Testis (tissue), 3 donors: ENCODE data around the gene GNPAT. TPM values are rescaled to one million over a fixed set of nuclear protein-coding genes. Genes with fewer than 3 reads are reported as not detected.

Experiments
- DNase-seq: peaks from one replicate; pipeline ENCODE4 v3.0.0-alpha.2; 2019
- H3K27ac ChIP-seq, 2 donors: fragments of 200-600 bp; sonication (generic); one replicate each; pipeline ENCODE4 v1.5.1; 2019
- H3K27me3 ChIP-seq: fragments of 200-600 bp; sonication (generic); one replicate; pipeline ENCODE4 v1.5.1; 2019
- H3K36me3 ChIP-seq: fragments of 200-600 bp; sonication (generic); one replicate; pipeline ENCODE4 v1.5.1; 2017; ENCODE audit warnings: low read depth; ENCODE audit errors: missing control alignments
- H3K4me1 ChIP-seq: fragments of 200-600 bp; sonication (generic); one replicate; pipeline ENCODE4 v1.5.1; 2019
- H3K4me3 ChIP-seq, 2 donors: fragments of 200-600 bp; sonication (generic); one replicate each; pipeline ENCODE4 v1.5.1; 2017 to 2019
- H3K9me3 ChIP-seq: fragments of 200-600 bp; sonication (generic); one replicate; pipeline ENCODE4 v1.5.1; 2017
- POLR2A ChIP-seq: fragments of 450-650 bp; IDR thresholded peaks from one replicate; pipeline ENCODE4 v1.6.1; 2017; ENCODE audit warnings: antibody characterized with exemption, mild to moderate bottlenecking, moderate library complexity
- WGBS, 2 donors: methylation state at CpG; one replicate each; pipeline ENCODE4 v1.1.5; 2018; 5-methylcytosine and 5-hydroxymethylcytosine counted together
- intact Hi-C: fragments of 100-400 bp; cut with DNase I; formaldehyde crosslinking; loops from one replicate; pipeline ENCODE4 v1.15.1; 2023; ENCODE audit warnings: low total_unique reads
- polyA plus RNA-seq: library from polyadenylated mRNA; stranded (reverse); fragments of 350-450 nt; fragmentation: Illumina TruSeq; extraction: RNeasy Lipid Tissue Mini Kit (QIAGEN cat#74804); gene quantifications from one replicate; pipeline ENCODE4 v1.2.3, GENCODE V29; 2014; ENCODE audit warnings: low read depth, low replicate concordance; ENCODE audit not compliant: insufficient read depth
- small RNA-seq, 2 donors: library from RNA; depleted of rRNA; stranded (forward); fragments of <200 nt; gene quantifications; one replicate each; pipeline ENCODE3, GENCODE V24; 2016
- total RNA-seq, 2 donors: library from RNA; depleted of rRNA; stranded (reverse); fragments of >200 nt; gene quantifications; one replicate each; pipeline ENCODE4 v1.2.3, GENCODE V29; 2016
- TF ChIP-seq, protein P1 (sequence below), 3 experiments: fragments of 450-650 bp in 2 of 3; fragments of 200-600 bp in 1 of 3; sonication (generic) in 1 of 3; IDR thresholded peaks; one replicate each; pipeline ENCODE4 v1.5.1; 2016 to 2019; ENCODE audit warnings: antibody characterized with exemption in 3 of 3, mild to moderate bottlenecking in 2 of 3, moderate library complexity in 1 of 3

Gene GNPAT
- total and polyA plus RNA-seq, 3 donors from 2014 or later: 35.0 to 71.9 (median 43.5) TPM

DNA sequence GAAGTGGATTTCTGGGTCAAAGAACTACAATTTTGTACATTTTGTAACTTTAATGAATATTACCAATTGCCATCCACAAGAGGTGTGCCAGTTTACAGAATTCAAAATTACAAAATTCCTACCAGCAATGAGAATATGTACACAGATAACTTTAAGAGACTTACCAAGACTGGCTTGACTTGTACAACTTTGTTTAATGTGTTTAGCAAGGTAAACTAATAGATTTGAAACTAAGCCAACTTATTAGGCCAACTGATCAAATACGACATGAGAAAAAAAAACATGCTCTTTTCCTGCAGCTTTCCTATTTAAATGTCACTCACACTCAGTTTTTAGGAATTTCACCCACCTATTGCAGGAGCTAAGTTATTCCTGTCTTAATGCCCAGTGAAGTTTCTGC is 85.2 kb downstream of the GNPAT start:
- TF ChIP-seq POLR2A: no peak
- TF ChIP-seq, protein P1, sequence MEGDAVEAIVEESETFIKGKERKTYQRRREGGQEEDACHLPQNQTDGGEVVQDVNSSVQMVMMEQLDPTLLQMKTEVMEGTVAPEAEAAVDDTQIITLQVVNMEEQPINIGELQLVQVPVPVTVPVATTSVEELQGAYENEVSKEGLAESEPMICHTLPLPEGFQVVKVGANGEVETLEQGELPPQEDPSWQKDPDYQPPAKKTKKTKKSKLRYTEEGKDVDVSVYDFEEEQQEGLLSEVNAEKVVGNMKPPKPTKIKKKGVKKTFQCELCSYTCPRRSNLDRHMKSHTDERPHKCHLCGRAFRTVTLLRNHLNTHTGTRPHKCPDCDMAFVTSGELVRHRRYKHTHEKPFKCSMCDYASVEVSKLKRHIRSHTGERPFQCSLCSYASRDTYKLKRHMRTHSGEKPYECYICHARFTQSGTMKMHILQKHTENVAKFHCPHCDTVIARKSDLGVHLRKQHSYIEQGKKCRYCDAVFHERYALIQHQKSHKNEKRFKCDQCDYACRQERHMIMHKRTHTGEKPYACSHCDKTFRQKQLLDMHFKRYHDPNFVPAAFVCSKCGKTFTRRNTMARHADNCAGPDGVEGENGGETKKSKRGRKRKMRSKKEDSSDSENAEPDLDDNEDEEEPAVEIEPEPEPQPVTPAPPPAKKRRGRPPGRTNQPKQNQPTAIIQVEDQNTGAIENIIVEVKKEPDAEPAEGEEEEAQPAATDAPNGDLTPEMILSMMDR (IDR thresholded peaks at IDR 0.05): no peak
- no peaks in the 10 kb centered on the region for H3K4me1 ChIP-seq
- WGBS, 2 donors: 82 to 90% methylated on average over 1 of the region's 1 CpG
- no peak overlapping the region for H3K4me3 ChIP-seq
- H3K27me3 ChIP-seq: no peaks in the 10 kb centered on the region
- H3K27ac ChIP-seq: no peak overlapping the region
- H3K9me3 ChIP-seq: no peaks in the 10 kb centered on the region
- no peak for DNase-seq
- no peaks in the 10 kb centered on the region for H3K36me3 ChIP-seq
- intact Hi-C loops: no loop called here

Small RNA genes lying within 50 kb of the gene (small RNA-seq; reads per million reads assigned to genes)
- gene RNA5SP80: 0 reads per million in 2 donors

Other genes with a start within 250 kb of the GNPAT start
- gene FAM89A, start 201.0 kb upstream of the GNPAT start, total RNA-seq: 10 to 100 TPM in 1 of 2 donors, 1 to 10 TPM in 1; 8.4 to 11.3 TPM
- 5.6 TPM for gene FAM89A, start 201.0 kb upstream of the GNPAT start, polyA plus RNA-seq
- under 1 TPM; 0.19 to 0.24 TPM for gene TRIM67, start 79.2 kb upstream of the GNPAT start, total RNA-seq
- 0.26 TPM for gene TRIM67, start 79.2 kb upstream of the GNPAT start, polyA plus RNA-seq
- 10 to 100 TPM; 13.9 to 14.7 TPM for gene EXOC8, start 96.6 kb downstream of the GNPAT start, total RNA-seq
- 9.3 TPM for gene EXOC8, start 96.6 kb downstream of the GNPAT start, polyA plus RNA-seq
- gene SPRTN, start 97.1 kb downstream of the GNPAT start, total RNA-seq: 10 to 100 TPM; 26.4 to 34.9 TPM
- 30.2 TPM for gene SPRTN, start 97.1 kb downstream of the GNPAT start, polyA plus RNA-seq
- gene EGLN1, start 181.1 kb downstream of the GNPAT start, total RNA-seq: 10 to 100 TPM; 47.7 to 64.5 TPM
- gene EGLN1, start 181.1 kb downstream of the GNPAT start, polyA plus RNA-seq: 30.5 TPM